Measurements from ENCODE around the gene ZNF813.
"Not testable (repeated sequence)": the region's sequence is repeated elsewhere in the genome, so short reads cannot be mapped to it uniquely, and the experiment has no call there.

ZNF813 gene

GRCh38 chr19:53475470-53475869 lies 7.9 kb downstream of the ZNF813 start:
- Histone ChIP-seq H3K36me3 (ENCODE audit: control insufficient read depth in 5 of 5, insufficient read depth in 5 of 5, low read length in 5 of 5) (peaks cover 5 to 31% (median 10%) of the 10 kb centered on the region in 5 donors), H3K9me3 (ENCODE audit: control insufficient read depth in 5 of 5, low read length in 5 of 5) (peaks cover 0 to 29% (median 24%) of the 10 kb centered on the region in 5 donors)
- H3K4me3 ChIP-seq (ENCODE audit: low read depth in 1 of 5, low read length in 5 of 5); H3K4me1 ChIP-seq (ENCODE audit: control insufficient read depth in 5 of 5, insufficient read depth in 5 of 5, low read length in 5 of 5); H3K27me3 ChIP-seq (ENCODE audit: control insufficient read depth in 5 of 5, insufficient read depth in 4 of 5, low read length in 5 of 5); H3K27ac ChIP-seq (ENCODE audit: low read depth, low read length); H3K9ac ChIP-seq (ENCODE audit: low read length in 5 of 5): not testable (repeated sequence)

- Histone ChIP-seq H3K36me3 (ENCODE audit: control insufficient read depth in 5 of 5, insufficient read depth in 5 of 5, low read length in 5 of 5) (peaks cover 4 to 53% (median 32%) of the 10 kb centered on the region in 5 donors), H3K9me3 (ENCODE audit: control insufficient read depth in 5 of 5, low read length in 5 of 5) (peaks cover 6 to 48% (median 33%) of the 10 kb centered on the region in 5 donors)
- H3K9ac ChIP-seq (ENCODE audit: low read length in 5 of 5); H3K27me3 ChIP-seq (ENCODE audit: control insufficient read depth in 5 of 5, insufficient read depth in 4 of 5, low read length in 5 of 5); H3K4me1 ChIP-seq (ENCODE audit: control insufficient read depth in 5 of 5, insufficient read depth in 5 of 5, low read length in 5 of 5); H3K4me3 ChIP-seq (ENCODE audit: low read depth in 1 of 5, low read length in 5 of 5); H3K27ac ChIP-seq (ENCODE audit: low read depth, low read length): not testable (repeated sequence)
Measured at GRCh38 chr19:53483751-53484150, 16.2 kb downstream of the ZNF813 start.

- Histone ChIP-seq H3K36me3 (ENCODE audit: control insufficient read depth in 5 of 5, insufficient read depth in 5 of 5, low read length in 5 of 5) (peaks cover 7 to 51% (median 32%) of the 10 kb centered on the region in 5 donors), H3K4me3 (ENCODE audit: low read depth in 1 of 5, low read length in 5 of 5) (no peak overlapping the region), H3K4me1 (ENCODE audit: control insufficient read depth in 5 of 5, insufficient read depth in 5 of 5, low read length in 5 of 5) (no peaks in the 10 kb centered on the region), H3K9me3 (ENCODE audit: control insufficient read depth in 5 of 5, low read length in 5 of 5) (peaks cover 7 to 40% (median 25%) of the 10 kb centered on the region in 5 donors), H3K9ac (ENCODE audit: low read length in 5 of 5) (no peak overlapping the region), H3K27ac (ENCODE audit: low read depth, low read length) (no peak overlapping the region), H3K27me3 (ENCODE audit: control insufficient read depth in 5 of 5, insufficient read depth in 4 of 5, low read length in 5 of 5) (no peaks in the 10 kb centered on the region)
Measured at GRCh38 chr19:53485046-53486004, 17.8 kb downstream of the ZNF813 start.

GRCh38 chr19:53492153-53492552 lies 24.6 kb downstream of the ZNF813 start:
- no peak overlapping the region for H3K27ac ChIP-seq (ENCODE audit: low read depth, low read length)
- no peaks in the 10 kb centered on the region for H3K27me3 ChIP-seq (ENCODE audit: control insufficient read depth in 5 of 5, insufficient read depth in 4 of 5, low read length in 5 of 5)
- H3K36me3 ChIP-seq (ENCODE audit: control insufficient read depth in 5 of 5, insufficient read depth in 5 of 5, low read length in 5 of 5) = peaks cover 22 to 38% (median 30%) of the 10 kb centered on the region in 5 donors
- no peak overlapping the region for H3K4me3 ChIP-seq (ENCODE audit: low read depth in 1 of 5, low read length in 5 of 5)
- H3K9me3 ChIP-seq (ENCODE audit: control insufficient read depth in 5 of 5, low read length in 5 of 5) = peaks cover 11 to 52% (median 40%) of the 10 kb centered on the region in 5 donors
- H3K4me1 ChIP-seq (ENCODE audit: control insufficient read depth in 5 of 5, insufficient read depth in 5 of 5, low read length in 5 of 5) = peaks cover 0 to 1% (median 0%) of the 10 kb centered on the region in 5 donors
- no peak overlapping the region for H3K9ac ChIP-seq (ENCODE audit: low read length in 5 of 5)

- not testable (repeated sequence) for H3K4me3 ChIP-seq (ENCODE audit: low read depth in 1 of 5, low read length in 5 of 5); H3K27ac ChIP-seq (ENCODE audit: low read depth, low read length); H3K27me3 ChIP-seq (ENCODE audit: control insufficient read depth in 5 of 5, insufficient read depth in 4 of 5, low read length in 5 of 5); H3K9ac ChIP-seq (ENCODE audit: low read length in 5 of 5); H3K4me1 ChIP-seq (ENCODE audit: control insufficient read depth in 5 of 5, insufficient read depth in 5 of 5, low read length in 5 of 5); H3K36me3 ChIP-seq (ENCODE audit: control insufficient read depth in 5 of 5, insufficient read depth in 5 of 5, low read length in 5 of 5)
- H3K9me3 ChIP-seq (ENCODE audit: control insufficient read depth in 5 of 5, low read length in 5 of 5) = peaks cover 3 to 27% (median 19%) of the 10 kb centered on the region in 5 donors
Measured at GRCh38 chr19:53497311-53498023, 29.9 kb downstream of the ZNF813 start.

GRCh38 chr19:53498024-53498395 lies 30.5 kb downstream of the ZNF813 start:
- not testable (repeated sequence) for H3K36me3 ChIP-seq (ENCODE audit: control insufficient read depth in 5 of 5, insufficient read depth in 5 of 5, low read length in 5 of 5); H3K27me3 ChIP-seq (ENCODE audit: control insufficient read depth in 5 of 5, insufficient read depth in 4 of 5, low read length in 5 of 5); H3K4me1 ChIP-seq (ENCODE audit: control insufficient read depth in 5 of 5, insufficient read depth in 5 of 5, low read length in 5 of 5)
- H3K9ac ChIP-seq (ENCODE audit: low read length in 5 of 5) = peak overlapping the region in 1 of 5 donors; percentile 20
- peak overlapping the region in 3 of 5 donors; percentile 58 to 60 (median 59) for H3K4me3 ChIP-seq (ENCODE audit: low read depth in 1 of 5, low read length in 5 of 5)
- peak overlapping the region; percentile 30 for H3K27ac ChIP-seq (ENCODE audit: low read depth, low read length)
- H3K9me3 ChIP-seq (ENCODE audit: control insufficient read depth in 5 of 5, low read length in 5 of 5) = peaks cover 0 to 21% (median 14%) of the 10 kb centered on the region in 5 donors

- peaks cover 2 to 17% (median 11%) of the 10 kb centered on the region in 5 donors for H3K4me1 ChIP-seq (ENCODE audit: control insufficient read depth in 5 of 5, insufficient read depth in 5 of 5, low read length in 5 of 5)
- not testable (repeated sequence) for H3K27me3 ChIP-seq (ENCODE audit: control insufficient read depth in 5 of 5, insufficient read depth in 4 of 5, low read length in 5 of 5); H3K9ac ChIP-seq (ENCODE audit: low read length in 5 of 5); H3K9me3 ChIP-seq (ENCODE audit: control insufficient read depth in 5 of 5, low read length in 5 of 5); H3K27ac ChIP-seq (ENCODE audit: low read depth, low read length); H3K4me3 ChIP-seq (ENCODE audit: low read depth in 1 of 5, low read length in 5 of 5)
- H3K36me3 ChIP-seq (ENCODE audit: control insufficient read depth in 5 of 5, insufficient read depth in 5 of 5, low read length in 5 of 5) = peaks cover 0 to 11% (median 0%) of the 10 kb centered on the region in 5 donors
Measured at GRCh38 chr19:53503151-53503550, 35.6 kb downstream of the ZNF813 start.

- Histone ChIP-seq H3K4me3 (ENCODE audit: low read depth in 1 of 5, low read length in 5 of 5) (peak overlapping the region in 1 of 5 donors; percentile 6), H3K4me1 (ENCODE audit: control insufficient read depth in 5 of 5, insufficient read depth in 5 of 5, low read length in 5 of 5) (peaks cover 2 to 20% (median 11%) of the 10 kb centered on the region in 5 donors), H3K36me3 (ENCODE audit: control insufficient read depth in 5 of 5, insufficient read depth in 5 of 5, low read length in 5 of 5) (peaks cover 0 to 11% (median 0%) of the 10 kb centered on the region in 5 donors)
- H3K27ac ChIP-seq (ENCODE audit: low read depth, low read length); H3K9ac ChIP-seq (ENCODE audit: low read length in 5 of 5); H3K27me3 ChIP-seq (ENCODE audit: control insufficient read depth in 5 of 5, insufficient read depth in 4 of 5, low read length in 5 of 5); H3K9me3 ChIP-seq (ENCODE audit: control insufficient read depth in 5 of 5, low read length in 5 of 5): not testable (repeated sequence)
Measured at GRCh38 chr19:53503671-53504364, 36.3 kb downstream of the ZNF813 start.

- Histone ChIP-seq H3K36me3 (ENCODE audit: control insufficient read depth in 5 of 5, insufficient read depth in 5 of 5, low read length in 5 of 5) (peaks cover 0 to 11% (median 0%) of the 10 kb centered on the region in 5 donors), H3K4me3 (ENCODE audit: low read depth in 1 of 5, low read length in 5 of 5) (peak overlapping the region in 4 of 5 donors; percentile 6 to 52 (median 20)), H3K4me1 (ENCODE audit: control insufficient read depth in 5 of 5, insufficient read depth in 5 of 5, low read length in 5 of 5) (peaks cover 3 to 20% (median 11%) of the 10 kb centered on the region in 5 donors), H3K9ac (ENCODE audit: low read length in 5 of 5) (peak overlapping the region in 2 of 5 donors; percentile 12 to 47)
- H3K9me3 ChIP-seq (ENCODE audit: control insufficient read depth in 5 of 5, low read length in 5 of 5); H3K27me3 ChIP-seq (ENCODE audit: control insufficient read depth in 5 of 5, insufficient read depth in 4 of 5, low read length in 5 of 5); H3K27ac ChIP-seq (ENCODE audit: low read depth, low read length): not testable (repeated sequence)
Measured at GRCh38 chr19:53504365-53504703, 36.8 kb downstream of the ZNF813 start.

Measured in subcutaneous abdominal adipose tissue (tissue), 5 donors.